Body of pancreas (tissue), 4 donors: ENCODE data around the gene BLOC1S5.

Experiments
- CTCF ChIP-seq, 7 experiments: fragments of 450-650 bp in 4 of 7; fragments of 200-600 bp in 3 of 7; sonication (generic) in 3 of 7; IDR thresholded peaks; one replicate each; pipeline ENCODE4 v1.5.1; 2016 to 2019; ENCODE audit warnings: antibody characterized with exemption in 7 of 7
- POLR2A ChIP-seq, 3 donors: fragments of 450-650 bp; IDR thresholded peaks; one replicate each; pipeline ENCODE4 v1.6.1; 2016; ENCODE audit warnings: antibody characterized with exemption in 3 of 3, mild to moderate bottlenecking in 2 of 3

DNA sequence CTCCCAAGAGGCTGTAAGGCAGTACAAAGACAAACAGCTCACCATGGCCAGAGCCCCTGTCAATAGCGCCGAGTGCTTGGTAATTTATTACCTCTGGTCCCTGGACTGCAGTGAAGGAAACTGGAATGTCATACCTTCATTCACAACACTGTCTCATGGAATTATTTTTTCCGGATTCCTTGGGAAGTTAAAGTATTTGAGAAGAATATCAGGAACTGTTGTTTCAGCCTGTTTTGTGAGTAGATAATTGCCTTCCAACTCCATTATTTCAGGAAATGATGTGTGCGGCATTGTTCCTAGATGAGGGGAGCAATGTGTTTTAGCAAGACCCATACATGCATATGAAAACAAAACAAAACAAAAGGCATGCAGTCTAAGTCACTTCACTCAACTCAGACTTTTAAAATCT, 64.0 kb downstream of the BLOC1S5 start:
- TF ChIP-seq POLR2A (IDR thresholded peaks at IDR 0.05) (no peak), CTCF (IDR thresholded peaks at IDR 0.05) (no peak)
